GM12878 (cell line): ENCODE data around the gene PRRX1. TPM values are rescaled to one million over a fixed set of nuclear protein-coding genes. Genes with fewer than 3 reads are reported as not detected.

Experiments
- ATAC-seq: fragments of 200-7000 bp; cut with Tn5 transposase; 3 replicates; pipeline ENCODE4 v1.9.1; 2020; ENCODE audit warnings: mild to moderate bottlenecking, moderate library complexity
- BruUV-seq: library from RNA; stranded (reverse); fragments of 400-500 nt; replicated peaks from 2 replicates; lab custom pipeline; 2021; lab: Mats Ljungman, UMichigan
- CTCF ChIA-PET: fragments of 300-600 bp; sonication (Branson Sonifier 250); formaldehyde crosslinking; extraction: SDS; loops from one replicate; lab custom pipeline; 2021; ENCODE audit warnings: inconsistent platforms; lab: Yijun Ruan, JAX
- POLR2A ChIA-PET: fragments of 350-600 bp; formaldehyde crosslinking; extraction: SDS; loops from one replicate; lab custom pipeline; 2021; ENCODE audit warnings: inconsistent platforms; lab: Charles Lee
- RAD21 ChIA-PET: fragments of 300-600 bp; sonication (Branson Sonifier 250); formaldehyde crosslinking; loops from one replicate; lab custom pipeline; 2023; ENCODE audit warnings: antibody characterized with exemption; ENCODE audit not compliant: unreplicated experiment; lab: Charles Lee
- SMC1A ChIA-PET: fragments of 300-600 bp; sonication (Branson Sonifier 250); formaldehyde crosslinking; loops from one replicate; lab custom pipeline; 2023; ENCODE audit not compliant: unreplicated experiment, uncharacterized antibody; lab: Charles Lee
- DNase-seq: peaks from one replicate; pipeline ENCODE4 v3.0.0-alpha.2; 2011; ENCODE audit warnings: low read depth, low spot score
- FAIRE-seq: peaks from 3 replicates; lab custom pipeline; 2011; peaks lifted over from hg19 to GRCh38; lab: Jason Lieb, UNC
- H2AFZ ChIP-seq: 2 replicates; pipeline ENCODE4 v1.6.0; 2011; ENCODE audit warnings: low read depth, low read length, control low read depth; ENCODE audit not compliant: control insufficient read depth
- H3K27ac ChIP-seq: 2 replicates; pipeline ENCODE4 v1.5.1; 2011; ENCODE audit warnings: control low read depth; ENCODE audit not compliant: control insufficient read depth, insufficient read depth
- H3K27me3 ChIP-seq, 2 experiments: replicated peaks in 1 of 2; 2 replicates each; pipeline versions ENCODE4 v1.6.0 to v1.6.1; 2011; ENCODE audit warnings: low read length in 1 of 2; ENCODE audit not compliant: control insufficient read depth in 2 of 2, insufficient read depth in 2 of 2
- H3K36me3 ChIP-seq, 2 experiments: 2 replicates each; pipeline ENCODE4 v1.5.1; 2011; ENCODE audit warnings: low read length in 1 of 2; ENCODE audit not compliant: control insufficient read depth in 2 of 2, insufficient read depth in 2 of 2
- H3K4me1 ChIP-seq: 2 replicates; pipeline ENCODE4 v1.6.1; 2011; ENCODE audit warnings: mild to moderate bottlenecking, low read length, moderate library complexity, mixed read lengths; ENCODE audit not compliant: control insufficient read depth, insufficient read depth
- H3K4me2 ChIP-seq: 2 replicates; pipeline ENCODE4 v1.6.0; 2011; ENCODE audit warnings: control low read depth; ENCODE audit not compliant: control insufficient read depth, insufficient read depth
- H3K4me3 ChIP-seq: fragments of 200-600 bp; sonication (generic); 2 replicates; pipeline ENCODE4 v1.5.1; 2016
- H3K79me2 ChIP-seq: 2 replicates; pipeline ENCODE4 v1.6.0; 2011; ENCODE audit warnings: low read length; ENCODE audit not compliant: control insufficient read depth, insufficient read depth
- H3K9ac ChIP-seq: 2 replicates; pipeline ENCODE4 v1.8.0; 2011; ENCODE audit warnings: low read length, control low read depth, mixed read lengths; ENCODE audit not compliant: control insufficient read depth, insufficient read depth
- H3K9me3 ChIP-seq: replicated peaks from 3 replicates; pipeline ENCODE4 v1.5.1; 2011; ENCODE audit warnings: mild to moderate bottlenecking, low read length; ENCODE audit not compliant: control insufficient read depth, insufficient read depth
- H4K20me1 ChIP-seq: 2 replicates; pipeline ENCODE4 v1.6.0; 2011; ENCODE audit not compliant: control insufficient read depth, insufficient read depth
- ZNF592 ChIP-seq: fragments of 450-650 bp; IDR thresholded peaks from 2 replicates; pipeline ENCODE4 v1.6.1; 2017; ENCODE audit warnings: mild to moderate bottlenecking, moderate library complexity
- WGBS: methylation state at CpG from one replicate; pipeline ENCODE4 v1.1.6; 2016; ENCODE audit warnings: low lambda C conversion rate; ENCODE audit not compliant: insufficient replicate concordance, insufficient coverage; ENCODE audit errors: missing lambda C conversion rate; 5-methylcytosine and 5-hydroxymethylcytosine counted together
- in situ Hi-C: fragments of 300-500 bp; cut with MboI; formaldehyde crosslinking; loops from 9 replicates; pipeline ENCODE4 v1.14.3; 2018; ENCODE audit warnings: mixed read lengths
- intact Hi-C: fragments of 100-400 bp; cut with micrococcal nuclease; formaldehyde crosslinking; loops from one replicate; pipeline ENCODE4 v1.14.2; 2022; ENCODE audit not compliant: unreplicated experiment
- polyA plus RNA-seq, 11 experiments: library from polyadenylated mRNA; depleted of rRNA in 4 of 11; unstranded in 6 of 11; stranded (reverse) in 5 of 11; fragments of >200 nt; fragmentation: Nextera tagmentation in 4 of 11; fragmentation: Illumina TruSeq in 1 of 11; extraction: Ambion mirVana in 4 of 11; extraction: Trizol in 1 of 11; gene quantifications; 1 replicate in 1 of 11; 2 replicates in 10 of 11; pipeline versions ENCODE4 v1.2.1 to v1.2.3, GENCODE V29; 2011 to 2016; ENCODE audit warnings: inconsistent platforms in 2 of 11, missing spikeins in 2 of 11, low read depth in 1 of 11
- total RNA-seq, 4 experiments: library from RNA; depleted of rRNA in 3 of 4; stranded (reverse); fragments of >200 nt in 3 of 4; fragmentation: Illumina TruSeq in 1 of 4; extraction: Trizol in 1 of 4; gene quantifications; 2 replicates each; pipeline versions ENCODE4 v1.2.1 to v1.2.3, GENCODE V29; 2013 to 2021
- TF ChIP-seq, protein P1 (sequence below): fragments of 450-650 bp; IDR thresholded peaks from 2 replicates; pipeline ENCODE4 v1.6.1; 2017; ENCODE audit warnings: mild to moderate bottlenecking, moderate library complexity

PRRX1 gene
- total and polyA plus RNA-seq, 10 of the 15 experiments (the other 5 are each of a cell fraction or from before 2014, with no cell fraction given): 0.42 to 64.6 (median 1.5) TPM

- peaks cover 6 to 21% of the 10 kb centered on the region in 2 experiments for H3K27me3 ChIP-seq
- no peak for ATAC-seq
Observed at GRCh38 chr1:170659399-170660035, 4.4 kb upstream of the PRRX1 start.

More at GRCh38 chr1:170659399-170660035, 4.4 kb upstream of the PRRX1 start:
- WGBS: 54% methylated on average over 13 of the region's 13 CpGs
- ChIA-PET RAD21 (interaction anchor here (0.8 to 6.6 kb wide), 18 partner anchors 10 to 588 kb away, joined by 3 to 46 read pairs (median 6); partner anchors contain the start of gene GORAB), POLR2A (interaction anchor here (0.5 to 5.9 kb wide), 12 partner anchors 9 to 590 kb away, joined by 3 to 50 read pairs (median 4); no protein-coding TSS in a partner anchor), SMC1A (interaction anchor here (0.8 to 12.1 kb wide), 16 partner anchors 10 to 709 kb away, joined by 3 to 150 read pairs (median 8); partner anchors contain the start of gene GORAB), CTCF (interaction anchor here (0.9 to 5.8 kb wide), 13 partner anchors 11 to 649 kb away, joined by 3 to 18 read pairs (median 5); no protein-coding TSS in a partner anchor)
- BruUV-seq: no TSS peak
- Histone ChIP-seq H3K9me3 (no peaks in the 10 kb centered on the region; the same call in 2 of the 3 replicates), H3K79me2 (no peaks in the 10 kb centered on the region), H4K20me1 (no peaks in the 10 kb centered on the region), H3K36me3 (no peaks in the 10 kb centered on the region), H2AFZ (no peak overlapping the region), H3K4me2 (no peak overlapping the region), H3K9ac (no peak overlapping the region), H3K27ac (no peak overlapping the region), H3K4me3 (no peak overlapping the region), H3K4me1 (no peaks in the 10 kb centered on the region)
- in situ Hi-C loops (no loop called here), intact Hi-C loops (loop anchor here (5.0 to 10.0 kb wide), 2 partner anchors 65 to 587 kb away; partner anchors contain the start of gene KIFAP3)
- TF ChIP-seq ZNF592: no peak
- TF ChIP-seq, protein P1, sequence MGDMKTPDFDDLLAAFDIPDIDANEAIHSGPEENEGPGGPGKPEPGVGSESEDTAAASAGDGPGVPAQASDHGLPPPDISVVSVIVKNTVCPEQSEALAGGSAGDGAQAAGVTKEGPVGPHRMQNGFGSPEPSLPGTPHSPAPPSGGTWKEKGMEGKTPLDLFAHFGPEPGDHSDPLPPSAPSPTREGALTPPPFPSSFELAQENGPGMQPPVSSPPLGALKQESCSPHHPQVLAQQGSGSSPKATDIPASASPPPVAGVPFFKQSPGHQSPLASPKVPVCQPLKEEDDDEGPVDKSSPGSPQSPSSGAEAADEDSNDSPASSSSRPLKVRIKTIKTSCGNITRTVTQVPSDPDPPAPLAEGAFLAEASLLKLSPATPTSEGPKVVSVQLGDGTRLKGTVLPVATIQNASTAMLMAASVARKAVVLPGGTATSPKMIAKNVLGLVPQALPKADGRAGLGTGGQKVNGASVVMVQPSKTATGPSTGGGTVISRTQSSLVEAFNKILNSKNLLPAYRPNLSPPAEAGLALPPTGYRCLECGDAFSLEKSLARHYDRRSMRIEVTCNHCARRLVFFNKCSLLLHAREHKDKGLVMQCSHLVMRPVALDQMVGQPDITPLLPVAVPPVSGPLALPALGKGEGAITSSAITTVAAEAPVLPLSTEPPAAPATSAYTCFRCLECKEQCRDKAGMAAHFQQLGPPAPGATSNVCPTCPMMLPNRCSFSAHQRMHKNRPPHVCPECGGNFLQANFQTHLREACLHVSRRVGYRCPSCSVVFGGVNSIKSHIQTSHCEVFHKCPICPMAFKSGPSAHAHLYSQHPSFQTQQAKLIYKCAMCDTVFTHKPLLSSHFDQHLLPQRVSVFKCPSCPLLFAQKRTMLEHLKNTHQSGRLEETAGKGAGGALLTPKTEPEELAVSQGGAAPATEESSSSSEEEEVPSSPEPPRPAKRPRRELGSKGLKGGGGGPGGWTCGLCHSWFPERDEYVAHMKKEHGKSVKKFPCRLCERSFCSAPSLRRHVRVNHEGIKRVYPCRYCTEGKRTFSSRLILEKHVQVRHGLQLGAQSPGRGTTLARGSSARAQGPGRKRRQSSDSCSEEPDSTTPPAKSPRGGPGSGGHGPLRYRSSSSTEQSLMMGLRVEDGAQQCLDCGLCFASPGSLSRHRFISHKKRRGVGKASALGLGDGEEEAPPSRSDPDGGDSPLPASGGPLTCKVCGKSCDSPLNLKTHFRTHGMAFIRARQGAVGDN: 0 out of 2 replicates have a peak, but pooled peaks have one; percentile 37
- FAIRE-seq (no peak), DNase-seq (no peak)
